Keratinocyte (primary cell): ENCODE results near the gene RIN3. TPM values are rescaled to one million over a fixed set of nuclear protein-coding genes. Genes with fewer than 3 reads are reported as not detected.

Source experiments
- DNase-seq: peaks from one replicate; pipeline ENCODE4 v3.0.0-alpha.2; 2011; ENCODE audit warnings: low read depth, missing footprints, low spot score
- FAIRE-seq: peaks from 2 replicates; lab custom pipeline; 2011; peaks lifted over from hg19 to GRCh38; lab: Jason Lieb, UNC
- H2AFZ ChIP-seq: 2 replicates; pipeline ENCODE4 v1.6.0; 2012; ENCODE audit warnings: low read length, control low read depth, inconsistent platforms; ENCODE audit not compliant: control insufficient read depth
- H3K27ac ChIP-seq: 2 replicates; pipeline ENCODE4 v1.5.1; 2011; ENCODE audit warnings: low read length; ENCODE audit not compliant: control insufficient read depth, insufficient read depth
- H3K27me3 ChIP-seq: 3 replicates; pipeline ENCODE4 v1.6.0; 2011; ENCODE audit warnings: low read length; ENCODE audit not compliant: control insufficient read depth, insufficient read depth; ENCODE audit errors: extremely low read depth
- H3K36me3 ChIP-seq, 2 experiments: 2 replicates in 1 of 2; 3 replicates in 1 of 2; pipeline ENCODE4 v1.5.1; 2011; ENCODE audit warnings: low read length in 2 of 2, mild to moderate bottlenecking in 1 of 2; ENCODE audit not compliant: control insufficient read depth in 2 of 2, insufficient read depth in 2 of 2; ENCODE audit errors: extremely low read depth in 1 of 2
- H3K4me1 ChIP-seq: 3 replicates; pipeline ENCODE4 v1.5.1; 2011; ENCODE audit warnings: low read length; ENCODE audit not compliant: control insufficient read depth, insufficient read depth; ENCODE audit errors: extremely low read depth
- H3K4me2 ChIP-seq: 3 replicates; pipeline ENCODE4 v1.6.0; 2011; ENCODE audit warnings: low read depth, low read length; ENCODE audit not compliant: control insufficient read depth, insufficient read depth; ENCODE audit errors: extremely low read depth
- H3K4me3 ChIP-seq, 3 experiments: fragments of 200-600 bp in 1 of 3; sonication (generic) in 1 of 3; 2 replicates in 2 of 3; 3 replicates in 1 of 3; pipeline ENCODE4 v1.5.1; 2011 to 2016; ENCODE audit warnings: low read length in 3 of 3, mild to moderate bottlenecking in 3 of 3, control low read depth in 2 of 3, inconsistent platforms in 1 of 3, low read depth in 1 of 3, mixed read lengths in 1 of 3, mixed run types in 1 of 3, moderate library complexity in 1 of 3; ENCODE audit not compliant: control insufficient read depth in 2 of 3, insufficient read depth in 2 of 3; ENCODE audit errors: extremely low read depth in 1 of 3
- H3K79me2 ChIP-seq: 2 replicates; pipeline ENCODE4 v1.6.0; 2012; ENCODE audit warnings: low read length; ENCODE audit not compliant: control insufficient read depth, insufficient read depth
- H3K9ac ChIP-seq: 3 replicates; pipeline ENCODE4 v1.6.0; 2011; ENCODE audit warnings: low read length; ENCODE audit not compliant: control insufficient read depth, insufficient read depth; ENCODE audit errors: extremely low read depth
- H3K9me1 ChIP-seq: 3 replicates; pipeline ENCODE4 v1.6.0; 2011; ENCODE audit warnings: low read length; ENCODE audit not compliant: control insufficient read depth, insufficient read depth; ENCODE audit errors: extremely low read depth
- H3K9me3 ChIP-seq: 2 replicates; pipeline ENCODE4 v1.5.1; 2012; ENCODE audit warnings: low read depth, low read length; ENCODE audit not compliant: control insufficient read depth
- H4K20me1 ChIP-seq: 3 replicates; pipeline ENCODE4 v1.6.0; 2011; ENCODE audit warnings: low read length; ENCODE audit not compliant: control insufficient read depth, insufficient read depth; ENCODE audit errors: extremely low read depth
- CTCF ChIP-seq, 3 experiments: IDR thresholded peaks in 1 of 3; conservative IDR thresholded peaks in 1 of 3; optimal IDR thresholded peaks in 1 of 3; 2 replicates in 2 of 3; 3 replicates in 1 of 3; pipeline versions ENCODE3 to v1.5.1; 2011; ENCODE audit warnings: low read length in 3 of 3, mild to moderate bottlenecking in 3 of 3, moderate library complexity in 2 of 3, control low read depth in 1 of 3, inconsistent platforms in 1 of 3; ENCODE audit not compliant: insufficient read depth in 2 of 3; ENCODE audit errors: extremely low read depth in 1 of 3
- EZH2 ChIP-seq: IDR thresholded peaks from one replicate; pipeline ENCODE4 v1.6.1; 2012; ENCODE audit warnings: inconsistent platforms, mild to moderate bottlenecking, low read length, moderate library complexity
- dilution Hi-C: fragments of 300-500 bp; cut with MboI; formaldehyde crosslinking; loops from one replicate; pipeline ENCODE4 v1.7.0; 2020; ENCODE audit warnings: low sequenced_read_pairs; ENCODE audit not compliant: extremely low pct_ligation_motif_present
- polyA plus RNA-seq, 5 experiments: library from polyadenylated mRNA; depleted of rRNA in 3 of 5; stranded (reverse) in 3 of 5; stranded (forward) in 1 of 5; unstranded in 1 of 5; fragments of >200 nt; gene quantifications; 1 replicate in 1 of 5; 2 replicates in 3 of 5; 3 replicates in 1 of 5; pipeline versions ENCODE4 v1.2.1 to v1.2.3, GENCODE V29; 2011 to 2012; ENCODE audit warnings: missing spikeins in 2 of 5, low read depth in 1 of 5, low replicate concordance in 1 of 5

The RIN3 gene
- polyA plus RNA-seq, 1 donor (not counting 4 experiments of a cell fraction or from before 2014, with no cell fraction given), result 1.2 TPM

DNA sequence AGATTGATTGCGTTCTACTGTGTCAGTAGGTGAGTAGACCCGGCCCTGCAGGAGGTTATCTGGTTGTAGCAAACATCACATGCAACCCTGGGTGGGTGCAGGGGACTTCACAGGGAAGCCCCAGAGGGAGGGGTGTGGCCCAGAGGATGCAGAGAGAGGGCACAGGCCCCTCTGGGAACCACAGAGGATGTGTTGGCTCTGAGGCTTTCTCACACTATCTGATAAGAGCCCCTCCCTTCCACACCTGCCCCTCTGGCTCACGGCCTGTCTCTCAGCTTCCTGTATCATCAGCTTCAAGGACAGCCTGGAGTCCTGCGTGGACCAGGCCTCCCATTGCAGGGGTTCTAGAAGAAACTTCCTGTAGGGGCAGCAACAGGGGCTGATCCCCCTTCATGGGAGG lies 101.9 kb downstream of the RIN3 start:
- no peaks in the 10 kb centered on the region for H3K9me3 ChIP-seq
- H2AFZ ChIP-seq, result no peak overlapping the region
- H3K4me1 ChIP-seq, result no peaks in the 10 kb centered on the region
- no peak overlapping the region for H3K4me3 ChIP-seq
- no peak overlapping the region for H3K27ac ChIP-seq
- H3K27me3 ChIP-seq, result no peaks in the 10 kb centered on the region
- no peak for FAIRE-seq
- H3K9ac ChIP-seq, result no peak overlapping the region
- no peaks in the 10 kb centered on the region for H3K9me1 ChIP-seq
- peaks cover 0 to 3% of the 10 kb centered on the region in 2 experiments for H3K36me3 ChIP-seq
- H3K4me2 ChIP-seq, result no peak overlapping the region
- dilution Hi-C loops, result no loop called here
- no peaks in the 10 kb centered on the region for H3K79me2 ChIP-seq
- TF ChIP-seq CTCF (optimal IDR thresholded peaks at IDR 0.05 in 1 of 3, IDR thresholded peaks at IDR 0.05 in 1 of 3, conservative IDR thresholded peaks at IDR 0.05 in 1 of 3; ENCODE audit: extremely low read depth in 1 of 3, insufficient read depth in 2 of 3, low read length in 3 of 3) (no peak), EZH2 (no peak)
- no peak for DNase-seq
- H4K20me1 ChIP-seq, result no peaks in the 10 kb centered on the region

DNA sequence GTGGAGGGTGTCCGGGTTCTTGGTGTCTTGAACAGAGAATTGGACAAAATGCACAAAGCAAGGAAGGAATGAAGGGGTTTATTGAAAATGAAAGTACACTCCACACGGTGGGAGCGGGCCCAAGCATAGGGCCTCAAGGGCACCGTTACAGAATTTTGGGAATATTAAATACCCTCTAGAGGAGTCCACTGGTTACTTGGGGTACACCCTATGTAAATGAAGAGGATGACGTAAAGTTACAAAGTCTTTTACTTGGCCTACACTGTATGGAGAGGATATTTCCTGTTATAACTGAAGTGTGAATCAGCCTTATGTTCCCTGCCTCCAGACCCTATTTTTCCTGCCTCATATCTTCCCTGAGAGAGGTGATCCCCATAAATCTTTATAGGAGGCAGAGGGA lies 102.6 kb downstream of the RIN3 start:
- FAIRE-seq (no peak), DNase-seq (no peak)
- H3K27me3 ChIP-seq, result no peaks in the 10 kb centered on the region
- H3K36me3 ChIP-seq, result peaks cover 0 to 3% of the 10 kb centered on the region in 2 experiments
- no peaks in the 10 kb centered on the region for H3K79me2 ChIP-seq
- H3K4me2 ChIP-seq, result no peak overlapping the region
- H4K20me1 ChIP-seq, result no peaks in the 10 kb centered on the region
- H3K9me1 ChIP-seq, result no peaks in the 10 kb centered on the region
- H3K27ac ChIP-seq, result no peak overlapping the region
- H3K9ac ChIP-seq, result no peak overlapping the region
- H3K4me3 ChIP-seq, result no peak overlapping the region
- H3K4me1 ChIP-seq, result no peaks in the 10 kb centered on the region
- no peak overlapping the region for H2AFZ ChIP-seq
- no peaks in the 10 kb centered on the region for H3K9me3 ChIP-seq
- dilution Hi-C loops, result no loop called here
- TF ChIP-seq EZH2, result no peak
- no peak for TF ChIP-seq CTCF (optimal IDR thresholded peaks at IDR 0.05 in 1 of 3, IDR thresholded peaks at IDR 0.05 in 1 of 3, conservative IDR thresholded peaks at IDR 0.05 in 1 of 3; ENCODE audit: extremely low read depth in 1 of 3, insufficient read depth in 2 of 3, low read length in 3 of 3)
